SK-N-SH treated with all-trans-retinoic acid at 6 μM for 48 hours (cell line): Measurements from ENCODE around the gene CARS1.

Experiments used
- ATAC-seq: fragments of 200-7000 bp; cut with Tn5 transposase; 3 replicates; pipeline ENCODE4 v1.9.1; 2020; ENCODE audit warnings: mild to moderate bottlenecking, moderate library complexity
- ARNTL ChIP-seq: fragments of 450-650 bp; formaldehyde crosslinking; IDR thresholded peaks from 2 replicates; pipeline ENCODE4 v1.5.0; 2020; ENCODE audit warnings: low read depth, mild to moderate bottlenecking, moderate library complexity, borderline replicate concordance
- BACH2 ChIP-seq: fragments of 250-450 bp; sonication (Bioruptor Pico); IDR thresholded peaks from 2 replicates; pipeline ENCODE4 v1.9.0; 2021; ENCODE audit warnings: mild to moderate bottlenecking, borderline replicate concordance
- CSDC2 ChIP-seq: fragments of 250-450 bp; sonication (Bioruptor Pico); IDR thresholded peaks from 2 replicates; pipeline ENCODE4 v1.5.0; 2020; ENCODE audit warnings: mild to moderate bottlenecking, moderate library complexity
- ESRRG ChIP-seq: fragments of 250-450 bp; sonication (Bioruptor Pico); IDR thresholded peaks from 2 replicates; pipeline ENCODE4 v1.6.1; 2021; ENCODE audit warnings: mild to moderate bottlenecking
- GLIS3 ChIP-seq: fragments of 250-450 bp; sonication (Bioruptor Pico); IDR thresholded peaks from 2 replicates; pipeline ENCODE4 v1.5.0; 2020; ENCODE audit warnings: mild to moderate bottlenecking, moderate library complexity
- ISL1 ChIP-seq: fragments of 250-450 bp; sonication (Bioruptor Pico); IDR thresholded peaks from 2 replicates; pipeline ENCODE4 v2.1.2; 2022; ENCODE audit warnings: mild to moderate bottlenecking, moderate library complexity
- OSR1 ChIP-seq: fragments of 250-450 bp; sonication (Bioruptor Pico); IDR thresholded peaks from 2 replicates; pipeline ENCODE4 v1.8.0; 2022; ENCODE audit warnings: moderate library complexity, mild to moderate bottlenecking, inconsistent platforms
- PPARA ChIP-seq: fragments of 250-450 bp; sonication (Bioruptor Pico); IDR thresholded peaks from 2 replicates; pipeline ENCODE4 v1.5.0; 2020; ENCODE audit warnings: mild to moderate bottlenecking, borderline replicate concordance
- RARB ChIP-seq: fragments of 250-450 bp; sonication (Bioruptor Pico); IDR thresholded peaks from 2 replicates; pipeline ENCODE4 v1.8.0; 2021; ENCODE audit warnings: mild to moderate bottlenecking, moderate library complexity
- TCF4 ChIP-seq: fragments of 250-450 bp; sonication (Bioruptor Pico); IDR thresholded peaks from 2 replicates; pipeline ENCODE4 v1.8.0; 2021; ENCODE audit warnings: mild to moderate bottlenecking, moderate library complexity, borderline replicate concordance
- TOX ChIP-seq: fragments of 250-450 bp; sonication (Bioruptor Pico); IDR thresholded peaks from 2 replicates; pipeline ENCODE4 v1.8.0; 2021; ENCODE audit warnings: mild to moderate bottlenecking, moderate library complexity, borderline replicate concordance
- ZC3H10 ChIP-seq: fragments of 250-450 bp; sonication (Bioruptor Pico); IDR thresholded peaks from 2 replicates; pipeline ENCODE4 v1.5.1; 2021; ENCODE audit warnings: mild to moderate bottlenecking, moderate library complexity
- ZFP30 ChIP-seq: fragments of 450-650 bp; formaldehyde crosslinking; IDR thresholded peaks from 2 replicates; pipeline ENCODE4 v1.5.0; 2022; ENCODE audit warnings: mild to moderate bottlenecking, moderate library complexity
- ZNF70 ChIP-seq: fragments of 450-650 bp; formaldehyde crosslinking; IDR thresholded peaks from 2 replicates; pipeline ENCODE4 v1.5.0; 2020; ENCODE audit warnings: mild to moderate bottlenecking, moderate library complexity
- TF ChIP-seq, protein P1 (sequence below): fragments of 250-450 bp; sonication (Bioruptor Pico); IDR thresholded peaks from 2 replicates; pipeline ENCODE4 v1.5.1; 2020; ENCODE audit warnings: low read depth, mild to moderate bottlenecking, moderate library complexity
- TF ChIP-seq, protein P2 (sequence below): fragments of 250-450 bp; sonication (Bioruptor Pico); IDR thresholded peaks from 2 replicates; pipeline ENCODE4 v1.8.0; 2020; ENCODE audit warnings: mild to moderate bottlenecking, moderate library complexity, borderline replicate concordance
- TF ChIP-seq, protein P3 (sequence below): fragments of 250-450 bp; sonication (Bioruptor Pico); IDR thresholded peaks from 2 replicates; pipeline ENCODE4 v1.8.0; 2021; ENCODE audit warnings: low read depth, mild to moderate bottlenecking, moderate library complexity, borderline replicate concordance
- TF ChIP-seq, protein P4 (sequence below): fragments of 250-450 bp; sonication (Bioruptor Pico); IDR thresholded peaks from 2 replicates; pipeline ENCODE4 v1.5.0; 2020; ENCODE audit warnings: mild to moderate bottlenecking, moderate library complexity
- TF ChIP-seq, protein P5 (sequence below): fragments of 250-450 bp; sonication (Bioruptor Pico); IDR thresholded peaks from 2 replicates; pipeline ENCODE4 v1.5.1; 2021; ENCODE audit warnings: mild to moderate bottlenecking, moderate library complexity

Gene CARS1

DNA sequence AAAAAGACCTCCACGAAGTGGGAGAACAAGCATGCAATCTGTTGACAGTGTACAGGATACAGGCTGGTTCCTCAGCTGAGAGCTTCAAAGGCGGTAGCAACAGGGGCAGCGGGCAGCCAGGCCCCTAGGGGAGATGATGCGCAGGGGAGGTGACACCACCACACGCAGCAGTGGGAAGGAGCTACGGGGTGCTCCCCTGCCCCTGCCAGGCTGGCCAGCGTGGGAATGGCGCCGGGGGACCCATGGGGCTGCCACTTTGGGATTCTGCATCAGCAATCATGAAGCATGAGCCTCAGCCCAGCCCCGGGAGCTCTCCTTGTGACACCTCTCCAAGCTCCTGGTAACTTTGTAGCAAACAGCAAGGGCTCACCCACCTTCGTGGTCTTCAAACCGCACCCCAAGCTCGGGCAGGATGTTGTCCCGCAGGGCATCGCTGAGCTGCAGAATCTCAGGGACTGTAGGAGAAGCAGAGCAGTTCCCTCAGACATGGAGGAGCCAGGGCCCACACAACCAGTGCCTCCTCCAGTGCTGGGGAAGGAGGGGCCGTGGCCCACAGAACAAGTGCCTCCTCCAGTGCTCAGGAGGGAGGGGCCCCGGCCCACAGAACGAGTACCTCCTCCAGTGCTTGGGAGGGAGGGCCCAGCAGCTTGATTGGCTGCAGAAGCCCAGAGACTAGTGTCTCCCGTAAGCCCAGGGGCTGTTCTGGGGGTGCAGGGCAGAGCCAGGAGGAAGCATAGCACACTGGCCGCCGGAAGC, 50.5 kb downstream of the CARS1 start:
- ATAC-seq: no peak
- TF ChIP-seq, protein P1, sequence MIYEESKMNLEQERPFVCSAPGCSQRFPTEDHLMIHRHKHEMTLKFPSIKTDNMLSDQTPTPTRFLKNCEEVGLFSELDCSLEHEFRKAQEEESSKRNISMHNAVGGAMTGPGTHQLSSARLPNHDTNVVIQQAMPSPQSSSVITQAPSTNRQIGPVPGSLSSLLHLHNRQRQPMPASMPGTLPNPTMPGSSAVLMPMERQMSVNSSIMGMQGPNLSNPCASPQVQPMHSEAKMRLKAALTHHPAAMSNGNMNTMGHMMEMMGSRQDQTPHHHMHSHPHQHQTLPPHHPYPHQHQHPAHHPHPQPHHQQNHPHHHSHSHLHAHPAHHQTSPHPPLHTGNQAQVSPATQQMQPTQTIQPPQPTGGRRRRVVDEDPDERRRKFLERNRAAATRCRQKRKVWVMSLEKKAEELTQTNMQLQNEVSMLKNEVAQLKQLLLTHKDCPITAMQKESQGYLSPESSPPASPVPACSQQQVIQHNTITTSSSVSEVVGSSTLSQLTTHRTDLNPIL (CRISPR knock-in tag): no peak
- TF ChIP-seq TOX: no peak
- TF ChIP-seq ZFP30 (CRISPR knock-in tag): no peak
- no peak for TF ChIP-seq RARB
- TF ChIP-seq, protein P2, sequence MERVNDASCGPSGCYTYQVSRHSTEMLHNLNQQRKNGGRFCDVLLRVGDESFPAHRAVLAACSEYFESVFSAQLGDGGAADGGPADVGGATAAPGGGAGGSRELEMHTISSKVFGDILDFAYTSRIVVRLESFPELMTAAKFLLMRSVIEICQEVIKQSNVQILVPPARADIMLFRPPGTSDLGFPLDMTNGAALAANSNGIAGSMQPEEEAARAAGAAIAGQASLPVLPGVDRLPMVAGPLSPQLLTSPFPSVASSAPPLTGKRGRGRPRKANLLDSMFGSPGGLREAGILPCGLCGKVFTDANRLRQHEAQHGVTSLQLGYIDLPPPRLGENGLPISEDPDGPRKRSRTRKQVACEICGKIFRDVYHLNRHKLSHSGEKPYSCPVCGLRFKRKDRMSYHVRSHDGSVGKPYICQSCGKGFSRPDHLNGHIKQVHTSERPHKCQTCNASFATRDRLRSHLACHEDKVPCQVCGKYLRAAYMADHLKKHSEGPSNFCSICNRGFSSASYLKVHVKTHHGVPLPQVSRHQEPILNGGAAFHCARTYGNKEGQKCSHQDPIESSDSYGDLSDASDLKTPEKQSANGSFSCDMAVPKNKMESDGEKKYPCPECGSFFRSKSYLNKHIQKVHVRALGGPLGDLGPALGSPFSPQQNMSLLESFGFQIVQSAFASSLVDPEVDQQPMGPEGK (CRISPR knock-in tag): no peak
- no peak for TF ChIP-seq ESRRG
- no peak for TF ChIP-seq ZC3H10 (CRISPR knock-in tag)
- TF ChIP-seq OSR1 (CRISPR knock-in tag): no peak
- no peak for TF ChIP-seq CSDC2
- TF ChIP-seq ZNF70: no peak
- no peak for TF ChIP-seq TCF4
- TF ChIP-seq, protein P3, sequence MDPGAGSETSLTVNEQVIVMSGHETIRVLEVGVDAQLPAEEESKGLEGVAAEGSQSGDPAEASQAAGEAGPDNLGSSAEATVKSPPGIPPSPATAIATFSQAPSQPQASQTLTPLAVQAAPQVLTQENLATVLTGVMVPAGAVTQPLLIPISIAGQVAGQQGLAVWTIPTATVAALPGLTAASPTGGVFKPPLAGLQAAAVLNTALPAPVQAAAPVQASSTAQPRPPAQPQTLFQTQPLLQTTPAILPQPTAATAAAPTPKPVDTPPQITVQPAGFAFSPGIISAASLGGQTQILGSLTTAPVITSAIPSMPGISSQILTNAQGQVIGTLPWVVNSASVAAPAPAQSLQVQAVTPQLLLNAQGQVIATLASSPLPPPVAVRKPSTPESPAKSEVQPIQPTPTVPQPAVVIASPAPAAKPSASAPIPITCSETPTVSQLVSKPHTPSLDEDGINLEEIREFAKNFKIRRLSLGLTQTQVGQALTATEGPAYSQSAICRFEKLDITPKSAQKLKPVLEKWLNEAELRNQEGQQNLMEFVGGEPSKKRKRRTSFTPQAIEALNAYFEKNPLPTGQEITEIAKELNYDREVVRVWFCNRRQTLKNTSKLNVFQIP: no peak
- TF ChIP-seq, protein P4, sequence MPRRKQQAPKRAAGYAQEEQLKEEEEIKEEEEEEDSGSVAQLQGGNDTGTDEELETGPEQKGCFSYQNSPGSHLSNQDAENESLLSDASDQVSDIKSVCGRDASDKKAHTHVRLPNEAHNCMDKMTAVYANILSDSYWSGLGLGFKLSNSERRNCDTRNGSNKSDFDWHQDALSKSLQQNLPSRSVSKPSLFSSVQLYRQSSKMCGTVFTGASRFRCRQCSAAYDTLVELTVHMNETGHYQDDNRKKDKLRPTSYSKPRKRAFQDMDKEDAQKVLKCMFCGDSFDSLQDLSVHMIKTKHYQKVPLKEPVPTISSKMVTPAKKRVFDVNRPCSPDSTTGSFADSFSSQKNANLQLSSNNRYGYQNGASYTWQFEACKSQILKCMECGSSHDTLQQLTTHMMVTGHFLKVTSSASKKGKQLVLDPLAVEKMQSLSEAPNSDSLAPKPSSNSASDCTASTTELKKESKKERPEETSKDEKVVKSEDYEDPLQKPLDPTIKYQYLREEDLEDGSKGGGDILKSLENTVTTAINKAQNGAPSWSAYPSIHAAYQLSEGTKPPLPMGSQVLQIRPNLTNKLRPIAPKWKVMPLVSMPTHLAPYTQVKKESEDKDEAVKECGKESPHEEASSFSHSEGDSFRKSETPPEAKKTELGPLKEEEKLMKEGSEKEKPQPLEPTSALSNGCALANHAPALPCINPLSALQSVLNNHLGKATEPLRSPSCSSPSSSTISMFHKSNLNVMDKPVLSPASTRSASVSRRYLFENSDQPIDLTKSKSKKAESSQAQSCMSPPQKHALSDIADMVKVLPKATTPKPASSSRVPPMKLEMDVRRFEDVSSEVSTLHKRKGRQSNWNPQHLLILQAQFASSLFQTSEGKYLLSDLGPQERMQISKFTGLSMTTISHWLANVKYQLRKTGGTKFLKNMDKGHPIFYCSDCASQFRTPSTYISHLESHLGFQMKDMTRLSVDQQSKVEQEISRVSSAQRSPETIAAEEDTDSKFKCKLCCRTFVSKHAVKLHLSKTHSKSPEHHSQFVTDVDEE: no peak
- TF ChIP-seq ARNTL (CRISPR knock-in tag): no peak

DNA sequence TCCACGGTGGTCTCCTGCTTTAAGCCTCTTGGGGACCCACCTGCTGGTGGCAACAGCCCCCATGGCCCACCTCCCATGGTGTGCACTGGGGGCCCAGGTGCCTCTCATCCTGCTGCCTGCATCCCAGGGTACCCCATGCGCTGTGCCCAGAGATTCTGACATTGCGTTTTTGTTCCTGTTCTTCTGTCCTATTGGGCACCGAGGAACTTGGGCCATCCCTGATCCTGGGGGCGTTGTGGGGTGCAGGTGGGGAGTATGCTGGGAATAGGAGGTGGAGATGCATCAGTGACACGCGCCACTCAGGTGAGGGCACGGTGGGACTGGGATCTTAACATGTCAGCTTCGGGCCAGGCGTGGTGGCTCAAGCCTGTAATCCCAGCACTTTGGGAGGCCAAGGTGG, 52.7 kb downstream of the CARS1 start:
- no peak for TF ChIP-seq ARNTL (CRISPR knock-in tag)
- TF ChIP-seq, protein P1 (CRISPR knock-in tag): no peak
- TF ChIP-seq, protein P4: no peak
- no peak for TF ChIP-seq TCF4
- no peak for TF ChIP-seq ZFP30 (CRISPR knock-in tag)
- TF ChIP-seq PPARA (CRISPR knock-in tag): no peak
- TF ChIP-seq, protein P3: no peak
- no peak for TF ChIP-seq GLIS3 (CRISPR knock-in tag)
- TF ChIP-seq, protein P5, sequence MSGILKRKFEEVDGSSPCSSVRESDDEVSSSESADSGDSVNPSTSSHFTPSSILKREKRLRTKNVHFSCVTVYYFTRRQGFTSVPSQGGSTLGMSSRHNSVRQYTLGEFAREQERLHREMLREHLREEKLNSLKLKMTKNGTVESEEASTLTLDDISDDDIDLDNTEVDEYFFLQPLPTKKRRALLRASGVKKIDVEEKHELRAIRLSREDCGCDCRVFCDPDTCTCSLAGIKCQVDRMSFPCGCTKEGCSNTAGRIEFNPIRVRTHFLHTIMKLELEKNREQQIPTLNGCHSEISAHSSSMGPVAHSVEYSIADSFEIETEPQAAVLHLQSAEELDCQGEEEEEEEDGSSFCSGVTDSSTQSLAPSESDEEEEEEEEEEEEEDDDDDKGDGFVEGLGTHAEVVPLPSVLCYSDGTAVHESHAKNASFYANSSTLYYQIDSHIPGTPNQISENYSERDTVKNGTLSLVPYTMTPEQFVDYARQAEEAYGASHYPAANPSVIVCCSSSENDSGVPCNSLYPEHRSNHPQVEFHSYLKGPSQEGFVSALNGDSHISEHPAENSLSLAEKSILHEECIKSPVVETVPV (CRISPR knock-in tag): no peak
- TF ChIP-seq OSR1 (CRISPR knock-in tag): no peak
- TF ChIP-seq RARB: no peak
- TF ChIP-seq ISL1: no peak
- no peak for TF ChIP-seq BACH2
- ATAC-seq: no peak
